ENCODE results near the gene KCNH2. TPM values are rescaled to one million over a fixed set of nuclear protein-coding genes. Genes with fewer than 3 reads are reported as not detected.

The KCNH2 gene
- total and polyA plus RNA-seq, 2 of the 13 experiments (the other 11 are each of a cell fraction or from before 2014, with no cell fraction given), result 0.09 to 0.11 TPM

DNA sequence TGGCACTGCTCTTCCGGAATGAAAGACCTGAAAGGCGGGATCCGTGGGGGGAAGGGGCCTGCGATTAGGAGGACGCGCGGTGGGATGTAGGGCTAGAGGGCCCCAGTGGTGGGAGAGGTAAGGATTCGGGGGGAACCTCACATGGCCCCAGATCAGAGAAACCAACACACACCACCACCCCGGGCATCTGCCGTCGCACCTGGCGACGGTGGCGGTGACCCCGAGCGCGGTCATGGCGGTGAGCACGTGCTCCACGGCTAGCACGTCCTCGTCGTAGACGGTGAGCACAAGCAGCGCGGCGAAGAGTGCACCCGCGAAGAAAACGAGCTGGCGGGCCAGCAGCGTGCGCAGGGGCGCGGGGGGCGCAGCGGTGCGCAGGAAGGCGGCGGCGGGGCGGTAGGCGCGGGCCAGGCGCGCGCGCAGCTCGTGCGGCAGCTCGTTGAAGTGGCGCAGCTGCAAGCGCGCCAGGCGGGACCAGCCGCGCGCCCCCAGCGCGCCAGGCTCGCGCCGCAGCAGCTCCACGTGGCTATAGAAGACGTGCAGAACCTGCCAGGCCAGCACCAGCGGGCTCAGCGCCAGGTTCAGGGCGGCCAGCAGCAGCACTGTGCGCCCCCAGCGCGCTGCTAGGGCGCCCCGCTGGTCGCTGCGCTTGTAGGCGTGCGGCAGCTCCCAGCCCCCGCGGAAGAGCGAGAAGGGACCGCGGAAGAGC lies 40.5 kb upstream of the KCNH2 start (continued):
- TF ChIP-seq SP2 (CRISPR knock-in tag; IDR thresholded peaks at IDR 0.05), result no peak
- TF ChIP-seq KLF9 (CRISPR knock-in tag; IDR thresholded peaks at IDR 0.05; ENCODE audit: low read depth), result no peak
- TF ChIP-seq ZFP36L1 (CRISPR knock-in tag; IDR thresholded peaks at IDR 0.05), result no peak
- no peak; the same call in 1 of the 2 replicates for TF ChIP-seq MTF2 (CRISPR knock-in tag; IDR thresholded peaks at IDR 0.05; ENCODE audit: borderline replicate concordance)
- TF ChIP-seq ZSCAN21 (CRISPR knock-in tag; IDR thresholded peaks at IDR 0.05; ENCODE audit: borderline replicate concordance), result no peak
- TF ChIP-seq RFXAP (CRISPR knock-in tag; IDR thresholded peaks at IDR 0.05; ENCODE audit: borderline replicate concordance), result no peak
- TF ChIP-seq, protein P1, sequence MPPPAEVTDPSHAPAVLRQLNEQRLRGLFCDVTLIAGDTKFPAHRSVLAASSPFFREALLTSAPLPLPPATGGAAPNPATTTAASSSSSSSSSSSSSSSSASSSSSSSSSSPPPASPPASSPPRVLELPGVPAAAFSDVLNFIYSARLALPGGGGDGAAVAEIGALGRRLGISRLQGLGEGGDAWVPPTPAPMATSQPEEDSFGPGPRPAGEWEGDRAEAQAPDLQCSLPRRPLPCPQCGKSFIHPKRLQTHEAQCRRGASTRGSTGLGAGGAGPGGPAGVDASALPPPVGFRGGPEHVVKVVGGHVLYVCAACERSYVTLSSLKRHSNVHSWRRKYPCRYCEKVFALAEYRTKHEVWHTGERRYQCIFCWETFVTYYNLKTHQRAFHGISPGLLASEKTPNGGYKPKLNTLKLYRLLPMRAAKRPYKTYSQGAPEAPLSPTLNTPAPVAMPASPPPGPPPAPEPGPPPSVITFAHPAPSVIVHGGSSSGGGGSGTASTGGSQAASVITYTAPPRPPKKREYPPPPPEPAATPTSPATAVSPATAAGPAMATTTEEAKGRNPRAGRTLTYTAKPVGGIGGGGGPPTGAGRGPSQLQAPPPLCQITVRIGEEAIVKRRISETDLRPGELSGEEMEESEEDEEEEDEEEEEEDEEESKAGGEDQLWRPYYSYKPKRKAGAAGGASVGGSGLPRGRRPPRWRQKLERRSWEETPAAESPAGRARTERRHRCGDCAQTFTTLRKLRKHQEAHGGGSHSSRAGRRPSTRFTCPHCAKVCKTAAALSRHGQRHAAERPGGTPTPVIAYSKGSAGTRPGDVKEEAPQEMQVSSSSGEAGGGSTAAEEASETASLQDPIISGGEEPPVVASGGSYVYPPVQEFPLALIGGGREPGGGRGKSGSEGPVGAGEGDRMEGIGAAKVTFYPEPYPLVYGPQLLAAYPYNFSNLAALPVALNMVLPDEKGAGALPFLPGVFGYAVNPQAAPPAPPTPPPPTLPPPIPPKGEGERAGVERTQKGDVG (CRISPR knock-in tag; IDR thresholded peaks at IDR 0.05; ENCODE audit: borderline replicate concordance), result no peak
- TF ChIP-seq, protein P2, sequence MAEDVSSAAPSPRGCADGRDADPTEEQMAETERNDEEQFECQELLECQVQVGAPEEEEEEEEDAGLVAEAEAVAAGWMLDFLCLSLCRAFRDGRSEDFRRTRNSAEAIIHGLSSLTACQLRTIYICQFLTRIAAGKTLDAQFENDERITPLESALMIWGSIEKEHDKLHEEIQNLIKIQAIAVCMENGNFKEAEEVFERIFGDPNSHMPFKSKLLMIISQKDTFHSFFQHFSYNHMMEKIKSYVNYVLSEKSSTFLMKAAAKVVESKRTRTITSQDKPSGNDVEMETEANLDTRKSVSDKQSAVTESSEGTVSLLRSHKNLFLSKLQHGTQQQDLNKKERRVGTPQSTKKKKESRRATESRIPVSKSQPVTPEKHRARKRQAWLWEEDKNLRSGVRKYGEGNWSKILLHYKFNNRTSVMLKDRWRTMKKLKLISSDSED (CRISPR knock-in tag; IDR thresholded peaks at IDR 0.05), result no peak
- no peak for TF ChIP-seq ZNF101 (CRISPR knock-in tag; IDR thresholded peaks at IDR 0.05; ENCODE audit: borderline replicate concordance, low read depth)
- no peak for TF ChIP-seq SNAI1 (CRISPR knock-in tag; IDR thresholded peaks at IDR 0.05; ENCODE audit: borderline replicate concordance)
- TF ChIP-seq ZNF558 (CRISPR knock-in tag; IDR thresholded peaks at IDR 0.05; ENCODE audit: borderline replicate concordance), result no peak
- 0 out of 2 replicates have a peak, but pooled peaks have one; percentile 9 for TF ChIP-seq ZFYVE20 (CRISPR knock-in tag; IDR thresholded peaks at IDR 0.05; ENCODE audit: borderline replicate concordance, low read depth)
- no peak for TF ChIP-seq ZIK1 (CRISPR knock-in tag; IDR thresholded peaks at IDR 0.05; ENCODE audit: borderline replicate concordance, low read depth)
- TF ChIP-seq FOXA1 (IDR thresholded peaks at IDR 0.05), result no peak
- TF ChIP-seq FOXA1 (CRISPR knock-in tag; IDR thresholded peaks at IDR 0.05), result no peak
- TF ChIP-seq ZNF768 (CRISPR knock-in tag; IDR thresholded peaks at IDR 0.05), result no peak
- no peak; the same call in 1 of the 2 replicates for TF ChIP-seq ZNF501 (CRISPR knock-in tag; IDR thresholded peaks at IDR 0.05)
- no peak for TF ChIP-seq ZNF3 (CRISPR knock-in tag; IDR thresholded peaks at IDR 0.05)
- no peak for TF ChIP-seq ZNF7 (CRISPR knock-in tag; IDR thresholded peaks at IDR 0.05)
- TF ChIP-seq SIN3B (IDR thresholded peaks at IDR 0.05; ENCODE audit: low read length), result no peak
- no peak for TF ChIP-seq FOXK2 (IDR thresholded peaks at IDR 0.05)
- TF ChIP-seq SP5 (CRISPR knock-in tag; IDR thresholded peaks at IDR 0.05; ENCODE audit: borderline replicate concordance, low read depth), result no peak

Measured in HepG2 (cell line).